Dedifferentiated amniotic fluid mesenchymal stem cell (primary cell): ENCODE results near the gene SRPX2.

ENCODE experiments used
- DNase-seq: peaks from one replicate; pipeline ENCODE4 v3.0.0-alpha.2; 2016; ENCODE audit errors: extremely low spot score

SRPX2 gene

GRCh38 chrX:100643956-100644860, at the start of gene SRPX2:
Gene SRPX2, plus strand, starts transcription at chrX:100644199. Its CDS starts 2,124 bp downstream, at chrX:100646323.
- peak; percentile 71 for DNase-seq

DNA sequence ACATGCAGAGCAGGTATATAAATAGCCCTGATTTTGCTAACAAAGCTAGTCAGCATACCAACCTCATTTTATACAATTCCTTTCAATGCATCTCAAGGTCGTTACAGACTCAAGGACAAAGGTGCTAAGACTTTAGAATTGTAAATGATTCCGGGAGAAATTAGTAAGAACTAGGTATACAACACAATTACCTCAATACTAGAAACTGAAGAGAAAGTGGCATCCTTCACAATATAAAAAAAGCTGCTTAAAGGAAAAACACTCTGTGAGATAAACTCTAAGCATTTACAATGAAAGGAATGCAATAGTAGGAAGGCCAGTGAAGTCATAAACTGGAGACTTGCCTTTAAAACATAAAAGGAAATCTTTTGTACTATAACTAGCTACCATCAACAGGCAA, 47.4 kb upstream of the SRPX2 start:
- no peak for DNase-seq

DNA sequence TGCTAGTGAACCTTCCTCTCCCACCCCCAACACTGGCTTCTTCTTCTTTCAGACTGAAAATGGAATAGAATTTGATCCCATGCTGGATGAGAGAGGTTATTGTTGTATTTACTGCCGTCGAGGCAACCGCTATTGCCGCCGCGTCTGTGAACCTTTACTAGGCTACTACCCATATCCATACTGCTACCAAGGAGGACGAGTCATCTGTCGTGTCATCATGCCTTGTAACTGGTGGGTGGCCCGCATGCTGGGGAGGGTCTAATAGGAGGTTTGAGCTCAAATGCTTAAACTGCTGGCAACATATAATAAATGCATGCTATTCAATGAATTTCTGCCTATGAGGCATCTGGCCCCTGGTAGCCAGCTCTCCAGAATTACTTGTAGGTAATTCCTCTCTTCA, 44.5 kb upstream of the SRPX2 start:
- DNase-seq, result no peak

DNA sequence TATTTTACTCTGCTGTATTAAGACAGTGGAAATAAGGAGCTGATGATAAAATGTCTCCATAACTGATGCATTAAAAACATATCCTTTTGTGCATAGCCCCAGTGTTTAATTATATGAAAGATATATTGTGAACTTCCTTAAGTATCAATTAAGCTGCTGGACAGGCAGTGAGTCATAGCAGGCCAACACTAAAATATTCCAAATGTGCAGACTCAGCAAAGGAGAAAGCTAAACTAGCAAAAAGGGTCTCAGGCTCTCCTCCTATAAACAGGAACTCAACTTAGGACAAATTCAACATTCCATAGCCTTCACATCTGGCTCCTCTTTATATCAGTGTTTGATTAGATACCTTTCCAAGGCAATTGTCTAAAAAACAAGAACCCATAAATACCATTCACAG, 43.7 kb upstream of the SRPX2 start:
- DNase-seq, result no peak

DNA sequence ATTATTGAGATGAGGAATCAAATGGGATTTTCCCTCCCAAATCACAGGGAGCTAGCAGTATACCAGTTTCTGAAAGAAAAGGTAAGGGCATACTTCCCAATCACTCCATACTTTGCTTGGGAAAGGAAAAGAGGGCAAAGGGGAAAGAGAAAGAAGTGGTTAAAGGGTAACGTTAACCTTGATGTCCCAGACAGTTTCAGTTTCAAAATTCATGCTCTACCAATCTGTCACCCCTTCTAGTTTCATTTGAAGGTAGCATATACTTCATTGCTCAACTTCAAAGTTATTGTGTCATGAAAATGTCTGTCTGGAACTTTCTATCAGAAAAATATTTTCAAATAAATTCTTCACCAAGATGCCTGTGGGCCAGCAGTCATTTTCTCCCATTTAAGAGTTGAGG, 43.2 kb upstream of the SRPX2 start:
- no peak for DNase-seq

DNA sequence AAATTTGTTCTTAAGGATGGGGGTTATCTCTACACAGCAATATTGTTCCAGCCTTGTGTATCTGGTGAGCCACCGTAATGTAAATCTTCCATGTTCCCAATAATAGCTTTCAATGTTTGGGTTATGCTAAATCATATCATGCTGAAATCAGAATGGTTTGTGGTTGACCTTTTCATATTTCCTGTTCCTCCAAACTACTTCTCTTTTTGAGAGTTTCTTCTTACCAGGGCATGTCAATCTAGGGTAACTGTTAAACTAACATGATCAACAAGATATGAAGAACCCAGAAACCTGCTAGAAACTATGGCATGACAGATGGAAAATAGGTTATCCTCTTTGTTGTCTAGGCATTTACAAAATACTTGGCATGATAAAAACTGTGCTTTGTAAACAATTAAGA, 37.2 kb upstream of the SRPX2 start:
- no peak for DNase-seq

DNA sequence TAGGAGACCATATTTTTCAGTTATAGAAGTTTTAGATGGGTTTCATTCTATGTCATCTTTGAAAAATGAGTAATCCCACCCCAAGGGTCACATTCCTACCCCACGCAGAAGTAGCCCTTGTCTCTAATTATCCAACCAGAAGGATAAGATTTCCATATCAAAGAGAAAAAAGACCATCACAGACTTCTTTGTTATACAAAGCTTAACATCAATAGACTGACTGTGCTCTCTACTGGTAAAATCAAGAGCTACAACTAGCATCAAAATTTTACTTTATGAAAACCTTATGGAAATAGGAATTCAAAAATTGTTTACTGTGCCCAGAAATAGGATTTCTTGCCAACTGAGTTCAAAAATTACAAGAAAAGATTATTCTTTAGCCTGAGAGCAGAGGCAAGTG, 34.4 kb upstream of the SRPX2 start:
- no peak for DNase-seq

- DNase-seq, result no peak
Observed at GRCh38 chrX:100611951-100612350, 32.0 kb upstream of the SRPX2 start.

GRCh38 chrX:100615005-100615404, 29.0 kb upstream of the SRPX2 start:
- DNase-seq, result peak; percentile 61

DNA sequence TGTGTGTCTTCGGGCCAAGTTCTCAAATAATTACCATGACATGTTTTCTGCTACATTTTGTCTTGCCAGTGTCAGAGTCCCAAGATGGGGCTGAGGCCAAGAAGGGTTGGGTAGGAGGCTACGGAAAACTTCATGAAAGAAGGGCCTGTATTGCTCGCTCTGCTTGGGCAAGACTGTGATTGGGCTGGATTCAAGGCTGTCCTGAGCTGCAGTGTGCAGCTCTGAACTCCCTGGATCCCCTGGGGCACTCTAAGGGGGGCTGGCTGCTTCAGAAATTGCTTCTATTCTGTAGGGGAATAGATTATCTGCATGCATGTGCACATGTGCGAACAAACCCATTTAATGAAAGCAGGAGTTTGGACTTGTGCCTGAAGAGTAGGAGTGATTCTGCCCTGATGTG, 21.0 kb upstream of the SRPX2 start:
- no peak for DNase-seq

DNA sequence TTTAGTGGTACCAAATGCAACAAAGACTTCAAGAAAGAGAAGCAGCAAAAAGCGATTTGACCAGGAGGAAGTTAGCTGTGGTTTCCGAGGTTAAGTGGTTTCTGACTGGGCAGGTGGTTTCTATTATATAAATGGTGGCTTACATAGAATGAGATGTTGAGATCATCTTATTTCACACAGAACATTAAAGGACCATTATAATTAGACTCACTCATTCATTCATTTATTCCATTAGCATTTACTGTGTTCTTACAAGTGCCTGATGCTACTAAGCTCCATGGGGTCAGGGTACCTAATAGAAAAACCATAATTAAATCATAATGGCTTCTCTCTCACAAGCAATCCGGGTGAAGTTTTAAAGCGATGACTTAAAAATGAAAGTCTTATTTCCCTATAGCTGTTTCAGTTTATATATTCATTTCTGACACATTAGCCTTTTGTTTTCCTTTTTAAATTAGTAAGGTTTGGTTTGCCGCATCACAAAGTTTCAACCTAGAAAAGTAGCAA, 18.0 kb upstream of the SRPX2 start:
- DNase-seq, result no peak

GRCh38 chrX:100635040-100635439, 9.0 kb upstream of the SRPX2 start:
- no peak for DNase-seq

DNA sequence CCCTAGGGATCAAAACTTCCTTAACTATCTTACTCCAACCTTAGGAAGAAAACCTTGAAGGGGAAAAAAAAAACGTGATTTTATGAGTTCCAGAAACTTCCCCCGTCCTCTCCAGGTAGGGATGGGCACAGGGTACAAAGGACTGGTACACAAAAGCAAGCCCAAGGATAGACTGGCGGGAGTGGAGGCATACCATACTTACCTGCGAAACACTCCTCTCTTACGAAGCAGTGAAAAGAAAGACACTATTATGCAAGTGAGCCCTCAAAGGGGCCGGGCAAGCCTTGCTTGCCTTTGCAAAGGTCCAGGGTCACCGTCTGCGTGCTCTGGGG, 8.0 kb upstream of the SRPX2 start:
- DNase-seq, result no peak

DNA sequence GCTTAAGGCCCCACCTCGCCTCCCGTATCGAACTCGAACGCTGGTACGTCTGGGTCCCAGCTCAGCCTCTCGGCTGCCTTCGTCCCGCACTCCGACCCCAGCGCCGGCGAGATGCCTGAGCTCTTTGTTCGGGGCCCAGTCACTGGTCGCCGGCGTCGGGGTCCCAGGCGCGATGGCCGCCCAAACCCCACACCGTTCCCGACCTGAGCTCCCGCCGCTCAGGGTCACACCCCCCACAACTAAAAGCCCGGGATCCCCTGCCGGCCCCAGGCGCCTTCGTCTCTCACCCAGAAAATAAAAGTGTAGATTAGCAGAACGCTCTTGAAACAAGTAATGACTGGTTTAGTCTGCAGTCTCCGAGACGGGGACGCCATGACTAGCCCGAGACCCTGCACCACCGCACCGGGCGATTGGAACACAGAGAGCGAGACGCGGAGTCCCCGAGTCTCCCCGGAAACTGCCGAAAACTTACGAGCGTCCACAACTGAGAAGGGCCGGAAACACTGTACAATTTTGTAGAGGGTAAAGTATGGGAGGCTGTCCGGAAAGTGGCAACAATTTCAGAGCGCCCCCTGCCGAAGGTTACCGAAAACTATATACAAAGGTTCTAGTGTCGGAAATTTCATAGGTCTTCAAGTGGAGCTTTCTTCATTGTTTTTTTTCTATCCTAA, 7.5 kb upstream of the SRPX2 start, which contains the start of gene TSPAN6:
TSPAN6 (minus strand) TSS at position 486 of the 671 bp plus-strand sequence; CDS start at position 374, 112 bp downstream.
- peak; percentile 89 for DNase-seq

DNA sequence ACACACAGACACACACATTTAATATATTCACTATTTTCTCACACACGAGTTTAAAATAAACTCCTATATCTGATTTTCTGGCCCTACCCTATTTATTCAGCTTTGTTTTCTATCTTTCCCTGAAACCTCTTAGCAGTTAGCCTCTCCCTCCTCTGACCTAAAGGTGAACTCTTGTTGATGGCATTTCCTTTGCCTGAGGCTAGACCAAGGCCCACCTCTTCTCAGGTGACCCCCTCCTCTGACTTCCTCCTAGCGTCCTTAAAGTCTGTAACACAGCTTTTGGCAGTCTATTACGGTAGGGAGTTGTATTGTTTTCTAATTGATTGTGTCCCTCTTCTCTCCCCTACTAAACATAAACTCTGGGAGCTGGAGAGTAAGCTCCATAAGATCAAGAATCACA, 1.7 kb upstream of the SRPX2 start:
- no peak for DNase-seq

DNA sequence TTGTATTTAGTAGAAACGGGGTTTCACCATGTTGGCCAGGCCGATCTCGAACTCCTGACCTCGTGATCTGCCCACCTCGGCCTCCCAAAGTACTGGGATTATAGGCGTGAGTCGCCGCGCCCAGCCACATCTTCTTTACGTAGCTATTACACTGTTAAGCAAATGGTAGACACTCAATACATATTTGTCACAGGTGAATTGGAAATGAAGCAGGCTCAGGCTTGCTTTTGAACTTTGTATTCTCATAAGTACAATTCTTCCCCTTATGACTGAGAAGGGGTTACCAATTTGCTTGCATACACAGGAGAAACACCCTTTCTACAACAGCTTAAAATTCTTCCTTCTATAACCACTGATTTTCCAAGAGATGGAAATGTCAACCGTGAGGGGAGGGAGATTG, 787 bp upstream of the SRPX2 start:
- DNase-seq, result no peak

DNA sequence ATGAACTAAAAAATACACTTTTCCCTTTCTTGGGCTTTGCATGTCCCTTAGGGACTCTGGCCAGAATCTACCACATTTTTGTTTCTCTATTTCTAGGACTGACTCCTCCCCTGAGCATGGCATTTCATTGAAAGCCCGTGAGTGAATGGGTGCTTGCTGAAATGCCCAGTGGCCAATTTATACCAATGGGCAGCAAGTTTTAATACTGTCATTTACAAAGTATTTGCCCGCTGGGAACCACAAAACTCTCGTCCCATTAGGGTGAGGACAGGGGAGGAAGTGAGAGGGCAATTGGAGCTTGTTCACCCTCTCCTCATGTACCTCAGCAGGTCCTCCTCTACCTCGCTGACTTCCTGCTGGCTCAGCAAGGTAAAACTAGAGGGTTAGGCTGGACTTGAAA, 1.1 kb downstream of the SRPX2 start:
- no peak for DNase-seq

GRCh38 chrX:100647095-100647494, 3.1 kb downstream of the SRPX2 start:
- DNase-seq, result peak; percentile 26

- DNase-seq, result no peak
Observed at GRCh38 chrX:100647739-100648138, 3.7 kb downstream of the SRPX2 start.

DNA sequence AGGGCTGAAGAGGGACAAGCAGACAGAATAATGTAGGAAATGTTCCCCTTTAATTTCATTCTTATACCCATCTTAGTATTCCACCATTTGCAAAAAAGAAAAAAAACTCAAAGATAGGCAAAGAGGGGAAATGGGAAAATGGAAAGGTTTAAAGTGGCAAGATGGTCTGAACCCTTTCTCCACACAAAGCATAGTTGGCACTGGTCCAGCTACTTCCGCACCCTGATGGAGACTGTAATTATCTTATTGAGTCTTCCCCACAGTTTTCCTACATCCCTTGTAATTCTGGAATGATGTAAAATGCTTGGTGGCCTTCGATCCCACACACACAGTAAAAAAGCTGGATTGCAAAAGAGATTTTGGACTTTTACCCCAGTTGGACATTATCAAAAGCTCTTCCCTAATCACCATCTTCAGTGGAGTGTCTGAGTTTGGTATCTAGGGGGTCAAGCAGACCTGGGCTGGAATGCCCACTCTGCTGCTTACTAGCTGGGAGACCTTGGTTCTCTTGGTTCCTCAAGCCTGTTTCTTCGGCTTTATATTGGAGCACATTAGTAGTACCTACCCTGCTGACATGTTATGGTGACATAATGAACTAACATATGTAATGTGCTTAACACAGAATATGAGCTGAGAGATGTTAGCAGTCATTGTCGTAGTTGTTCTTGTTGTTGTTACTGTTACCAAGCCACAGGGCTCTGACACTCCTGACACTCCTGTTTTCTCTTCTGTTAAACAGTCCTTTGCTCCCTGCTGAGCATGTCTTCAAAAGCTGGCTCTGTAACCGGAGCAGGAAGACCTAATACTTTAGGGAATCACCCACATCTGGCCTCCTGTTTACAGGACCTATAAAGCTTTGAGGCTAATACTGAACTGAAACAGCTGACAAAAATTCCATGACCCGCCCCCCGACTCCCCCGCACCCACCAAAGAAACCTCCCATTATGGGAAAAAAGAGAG, 4.7 kb downstream of the SRPX2 start:
- DNase-seq, result peak; percentile 43

DNA sequence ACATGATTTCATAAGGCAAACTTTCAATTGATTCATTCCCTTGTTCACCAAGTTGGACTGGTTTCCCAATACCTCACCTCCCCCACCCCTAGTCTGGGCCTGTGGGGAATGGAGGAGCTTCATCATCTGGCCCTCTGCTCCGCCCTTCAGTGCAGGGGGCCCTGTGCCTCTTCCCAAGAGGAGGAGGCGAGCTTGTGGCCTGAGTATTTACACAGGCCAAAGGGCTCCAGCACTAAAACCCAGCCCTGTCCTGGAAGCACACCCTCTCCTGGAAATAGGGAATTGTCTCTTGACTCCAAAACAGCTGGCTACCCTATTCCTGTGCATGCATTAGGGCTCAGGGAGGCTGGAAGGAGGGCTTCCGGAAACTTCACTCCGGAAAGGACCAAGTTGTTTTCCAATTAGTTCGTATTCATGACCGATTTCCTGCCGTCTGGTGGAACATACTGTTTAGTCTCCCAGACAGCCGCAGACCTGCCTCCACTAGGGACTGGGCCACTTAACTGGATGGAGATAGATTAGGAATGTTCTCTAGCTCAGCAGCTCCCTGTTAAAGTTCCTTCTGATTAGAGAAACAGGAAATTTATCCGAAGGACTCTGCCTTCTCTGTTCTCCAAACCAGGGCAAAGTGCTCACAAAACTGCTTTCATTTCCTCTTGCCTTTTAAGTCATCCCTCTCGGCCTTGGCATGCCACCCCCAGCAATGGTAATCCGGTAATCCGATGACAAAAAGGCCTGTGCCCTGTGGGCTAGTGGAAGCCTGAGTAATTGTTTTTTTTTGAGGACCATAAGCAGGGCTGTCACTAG, 5.8 kb downstream of the SRPX2 start:
- peak; percentile 66 for DNase-seq
